Sigmoid colon (tissue), 4 donors: ENCODE results near the gene PRAC2.

Experiments used
- EP300 ChIP-seq, 4 donors: sonication (generic); formaldehyde crosslinking; IDR thresholded peaks; one replicate each; pipeline ENCODE4 v1.6.1; 2017; ENCODE audit warnings: antibody characterized with exemption in 4 of 4
- POLR2A ChIP-seq, 2 donors: fragments of 450-650 bp; IDR thresholded peaks; one replicate each; pipeline ENCODE4 v1.6.1; 2016; ENCODE audit warnings: antibody characterized with exemption in 2 of 2, mild to moderate bottlenecking in 2 of 2, moderate library complexity in 2 of 2
- POLR2AphosphoS5 ChIP-seq, 4 donors: sonication (generic); formaldehyde crosslinking; IDR thresholded peaks; one replicate each; pipeline ENCODE4 v1.6.1; 2017; ENCODE audit warnings: antibody characterized with exemption in 4 of 4
- TF ChIP-seq, protein P1 (sequence below), 4 experiments: fragments of 450-650 bp in 3 of 4; fragments of 200-600 bp in 1 of 4; IDR thresholded peaks; one replicate each; pipeline ENCODE4 v1.5.1; 2016 to 2019; ENCODE audit warnings: antibody characterized with exemption in 4 of 4, mild to moderate bottlenecking in 3 of 4, moderate library complexity in 2 of 4

DNA sequence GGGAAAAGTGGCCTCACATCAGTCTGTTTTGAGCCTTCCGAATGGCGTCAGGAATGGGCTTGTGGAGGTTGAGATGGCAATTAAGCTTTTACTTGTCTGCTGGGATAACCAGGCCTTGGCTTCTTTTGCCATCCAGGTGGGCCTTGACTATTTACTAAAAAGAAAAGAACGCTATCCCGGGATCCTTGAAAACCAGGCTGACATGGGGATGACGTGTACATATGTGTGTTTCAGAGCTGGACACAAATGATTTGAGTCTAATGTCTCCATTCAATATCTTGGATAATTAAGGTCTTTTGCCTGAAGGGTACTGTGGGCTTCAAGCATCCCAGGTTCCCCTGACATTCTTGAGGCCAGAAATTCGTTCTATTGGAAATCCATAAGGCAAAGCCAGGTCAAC, 38.1 kb downstream of the PRAC2 start:
- TF ChIP-seq, protein P1, sequence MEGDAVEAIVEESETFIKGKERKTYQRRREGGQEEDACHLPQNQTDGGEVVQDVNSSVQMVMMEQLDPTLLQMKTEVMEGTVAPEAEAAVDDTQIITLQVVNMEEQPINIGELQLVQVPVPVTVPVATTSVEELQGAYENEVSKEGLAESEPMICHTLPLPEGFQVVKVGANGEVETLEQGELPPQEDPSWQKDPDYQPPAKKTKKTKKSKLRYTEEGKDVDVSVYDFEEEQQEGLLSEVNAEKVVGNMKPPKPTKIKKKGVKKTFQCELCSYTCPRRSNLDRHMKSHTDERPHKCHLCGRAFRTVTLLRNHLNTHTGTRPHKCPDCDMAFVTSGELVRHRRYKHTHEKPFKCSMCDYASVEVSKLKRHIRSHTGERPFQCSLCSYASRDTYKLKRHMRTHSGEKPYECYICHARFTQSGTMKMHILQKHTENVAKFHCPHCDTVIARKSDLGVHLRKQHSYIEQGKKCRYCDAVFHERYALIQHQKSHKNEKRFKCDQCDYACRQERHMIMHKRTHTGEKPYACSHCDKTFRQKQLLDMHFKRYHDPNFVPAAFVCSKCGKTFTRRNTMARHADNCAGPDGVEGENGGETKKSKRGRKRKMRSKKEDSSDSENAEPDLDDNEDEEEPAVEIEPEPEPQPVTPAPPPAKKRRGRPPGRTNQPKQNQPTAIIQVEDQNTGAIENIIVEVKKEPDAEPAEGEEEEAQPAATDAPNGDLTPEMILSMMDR (IDR thresholded peaks at IDR 0.05) = no peak
- TF ChIP-seq POLR2A (IDR thresholded peaks at IDR 0.05) (no peak), POLR2AphosphoS5 (IDR thresholded peaks at IDR 0.05) (no peak), EP300 (IDR thresholded peaks at IDR 0.05) (no peak)
